Gastrocnemius medialis (tissue), 4 donors: Measurements from ENCODE around the gene LAMA2.

Experiments
- CTCF ChIP-seq, 5 experiments: fragments of 450-650 bp in 3 of 5; fragments of 200-600 bp in 2 of 5; sonication (generic) in 2 of 5; IDR thresholded peaks in 4 of 5; conservative IDR thresholded peaks in 1 of 5; 1 replicate in 4 of 5; 2 replicates in 1 of 5; pipeline ENCODE4 v1.5.1; 2016 to 2019; ENCODE audit warnings: antibody characterized with exemption in 5 of 5, mild to moderate bottlenecking in 3 of 5, moderate library complexity in 3 of 5
- POLR2A ChIP-seq, 2 donors: fragments of 450-650 bp; IDR thresholded peaks; one replicate each; pipeline ENCODE4 v1.6.1; 2017; ENCODE audit warnings: antibody characterized with exemption in 2 of 2, mild to moderate bottlenecking in 2 of 2, moderate library complexity in 2 of 2

- no peak for TF ChIP-seq CTCF (IDR thresholded peaks at IDR 0.05 in 4 of 5, conservative IDR thresholded peaks at IDR 0.05 in 1 of 5)
- no peak for TF ChIP-seq POLR2A (IDR thresholded peaks at IDR 0.05)
Observed at GRCh38 chr6:129188795-129189194, 305.9 kb downstream of the LAMA2 start.
